Measurements from ENCODE around the gene PIAS3. TPM values are rescaled to one million over a fixed set of nuclear protein-coding genes. Genes with fewer than 3 reads are reported as not detected.
"Not testable (repeated sequence)": the region's sequence is repeated elsewhere in the genome, so short reads cannot be mapped to it uniquely, and the experiment has no call there.

The PIAS3 gene
- total RNA-seq, 1 donor from 2014 or later: 39.5 TPM

- peak; percentile 90 for ATAC-seq
These were observed 35.0 kb downstream of the PIAS3 start, which contains the start of the genes POLR3C and RNF115 for GRCh38 chr1:145823565-145824498. POLR3C (plus strand) TSS chr1:145824200; CDS start chr1:145825777, 1,577 bp downstream. RNF115 (minus strand) TSS chr1:145824095; CDS start chr1:145823873, 222 bp downstream.

- peak; percentile 11 for ATAC-seq
These were observed 36.0 kb downstream of the PIAS3 start for GRCh38 chr1:145822779-145823331.

GRCh38 chr1:145818095-145818494, 40.8 kb downstream of the PIAS3 start:
- not testable (repeated sequence) for ATAC-seq

- not testable (repeated sequence) for ATAC-seq
These were observed 45.7 kb downstream of the PIAS3 start for GRCh38 chr1:145812977-145813810.

- no peak for ATAC-seq
These were observed 52.0 kb downstream of the PIAS3 start for GRCh38 chr1:145806844-145807243.

- no peak for ATAC-seq
These were observed 52.5 kb downstream of the PIAS3 start for GRCh38 chr1:145806408-145806807.

GRCh38 chr1:145805057-145805456, 53.8 kb downstream of the PIAS3 start:
- ATAC-seq: no peak

- ATAC-seq: no peak
These were observed 54.4 kb downstream of the PIAS3 start for GRCh38 chr1:145804235-145805045.

- no peak for ATAC-seq
These were observed 59.1 kb downstream of the PIAS3 start for GRCh38 chr1:145799806-145800205.

Other genes starting within 250 kb of the PIAS3 start
- gene PDZK1, start 151.7 kb downstream of the PIAS3 start, total RNA-seq: not detected
- not detected for gene CD160, start 139.6 kb downstream of the PIAS3 start, total RNA-seq
- gene RNF115, start 35.0 kb downstream of the PIAS3 start, total RNA-seq: 6.7 TPM
- 18.2 TPM for gene POLR3C, start 34.9 kb downstream of the PIAS3 start, total RNA-seq
- 1.7 TPM for gene NUDT17, start 13.5 kb downstream of the PIAS3 start, total RNA-seq
- gene ANKRD35, start 26.8 kb upstream of the PIAS3 start, total RNA-seq: 13.7 TPM
- gene ITGA10, start 51.0 kb upstream of the PIAS3 start, total RNA-seq: 0.76 TPM
- 31.6 TPM for gene PEX11B, start 59.6 kb upstream of the PIAS3 start, total RNA-seq
- gene RBM8A, start 68.4 kb upstream of the PIAS3 start, total RNA-seq: 152 TPM
- gene LIX1L, start 98.9 kb upstream of the PIAS3 start, total RNA-seq: 4.3 TPM
- 0.12 TPM for gene ANKRD34A, start 105.5 kb upstream of the PIAS3 start, total RNA-seq
- gene POLR3GL, start 105.6 kb upstream of the PIAS3 start, total RNA-seq: 6.1 TPM
- 77.7 TPM for gene TXNIP, start 137.5 kb upstream of the PIAS3 start, total RNA-seq
- gene HJV, start 162.7 kb upstream of the PIAS3 start, total RNA-seq: not detected

Measured in esophagus mucosa (tissue), 1 donor.